NCI-H2081 treated with DMSO at 0.1 percent for 48 hours (cell line): ENCODE results near the gene SPRYD3.
"Not testable (repeated sequence)": the region's sequence is repeated elsewhere in the genome, so short reads cannot be mapped to it uniquely, and the experiment has no call there.

Experiments
- DNase-seq: peaks from one replicate; lab custom pipeline; 2025; lab: John Stamatoyannopoulos, UW

SPRYD3 gene

GRCh38 chr12:53050426-53051057, 28.6 kb downstream of the SPRYD3 start:
- no peak for DNase-seq

GRCh38 chr12:53049571-53050318, 29.4 kb downstream of the SPRYD3 start, which contains the start of gene TNS2:
TNS2 (plus strand) TSS chr12:53050065; CDS start chr12:53050186, 121 bp downstream.
- DNase-seq: no peak

DNA sequence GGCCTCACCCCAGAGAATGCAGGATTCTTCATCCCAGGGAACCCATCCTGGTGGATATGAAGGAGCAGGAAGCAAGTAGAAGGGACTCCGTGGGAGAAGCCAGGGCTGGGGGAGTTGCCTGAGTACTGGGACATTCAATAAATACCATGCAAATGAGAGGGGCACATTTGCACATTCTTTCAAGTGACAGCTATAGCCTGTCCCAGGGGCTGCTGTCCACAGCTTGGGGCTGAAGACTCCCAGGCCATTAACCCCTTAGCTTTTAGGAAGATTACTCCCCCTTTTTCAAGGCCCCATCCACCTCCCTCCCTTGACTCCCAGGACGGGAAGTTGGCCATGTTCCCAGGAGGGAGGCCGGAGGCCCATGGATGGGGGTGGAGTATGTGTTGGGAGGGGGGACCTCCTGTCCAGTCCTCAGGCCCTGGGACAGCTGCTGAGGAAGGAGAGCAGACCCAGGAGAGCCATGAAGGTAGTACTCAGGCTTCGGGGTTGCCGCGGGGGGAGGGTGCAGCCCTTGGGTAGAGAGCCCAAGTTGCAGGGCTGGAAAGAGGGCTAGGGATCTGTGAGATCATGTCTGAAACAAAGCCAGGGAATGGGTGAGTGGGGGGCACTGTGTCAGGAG, 30.3 kb downstream of the SPRYD3 start:
- no peak for DNase-seq

DNA sequence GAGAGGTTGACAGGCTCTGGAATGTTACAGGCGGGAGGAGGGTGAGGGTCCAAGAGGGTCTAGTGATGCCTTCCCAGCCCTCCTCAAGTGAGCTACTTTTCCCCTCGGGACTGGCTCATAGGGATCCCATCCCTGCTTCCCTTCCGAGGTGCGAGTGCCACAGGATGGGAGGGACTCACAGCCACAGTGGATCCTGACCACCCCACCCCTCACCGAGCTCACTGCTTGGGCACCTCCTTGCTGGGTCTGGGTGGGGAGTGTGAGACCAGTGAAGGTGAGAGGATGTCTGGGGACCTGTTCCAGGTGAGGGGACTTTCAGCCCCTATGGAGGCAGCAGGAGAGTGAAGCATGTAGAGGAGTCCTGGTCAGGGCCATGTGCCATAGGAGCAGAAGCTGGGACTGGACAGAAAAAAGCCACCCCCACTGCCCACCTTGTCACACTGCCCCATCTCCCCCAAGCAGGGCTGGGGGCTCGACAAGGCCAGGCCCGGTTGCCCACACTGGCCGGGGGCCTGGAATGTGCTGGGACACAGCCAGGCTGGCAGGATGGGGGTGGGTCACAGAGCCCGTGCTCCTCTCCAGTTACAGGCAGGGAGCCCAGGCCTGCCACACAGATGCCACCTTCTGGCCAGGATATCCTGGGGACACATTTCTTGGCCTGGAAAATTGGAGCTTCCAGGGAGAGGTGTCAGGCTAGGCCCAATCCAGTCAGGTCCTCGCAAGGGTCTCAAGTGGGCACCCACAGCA, 31.0 kb downstream of the SPRYD3 start:
- DNase-seq: no peak

GRCh38 chr12:53047221-53048032, 31.8 kb downstream of the SPRYD3 start:
- no peak for DNase-seq

DNA sequence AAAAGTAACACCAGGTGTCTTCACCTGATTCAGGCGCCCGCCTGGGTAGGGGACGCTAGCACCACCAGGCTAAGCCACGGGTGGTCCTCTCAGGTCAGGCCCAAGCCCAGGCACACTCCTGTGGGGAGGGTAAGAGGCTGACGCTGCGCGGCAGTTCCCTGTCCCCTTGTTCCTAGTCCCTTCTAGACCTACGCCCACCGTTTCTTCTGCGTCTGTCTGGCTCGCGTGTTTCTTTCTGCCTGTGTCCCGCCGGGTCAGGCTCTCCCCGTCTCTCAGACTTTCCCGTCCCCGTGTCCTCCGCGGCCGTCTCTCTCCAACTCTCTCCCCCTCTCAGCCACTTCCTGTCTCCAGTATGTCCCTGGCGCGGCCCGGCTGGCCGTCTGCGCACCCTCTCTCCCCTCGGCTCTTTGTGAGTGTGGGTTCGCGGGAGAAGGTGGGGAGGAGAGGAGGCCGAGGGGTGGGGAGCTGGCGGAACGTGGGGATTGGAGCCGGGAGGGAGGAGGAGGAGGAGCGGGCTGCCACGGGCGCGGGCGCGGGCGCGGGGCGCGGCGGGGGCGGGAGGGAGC, 32.5 kb downstream of the SPRYD3 start:
- DNase-seq: no peak

DNA sequence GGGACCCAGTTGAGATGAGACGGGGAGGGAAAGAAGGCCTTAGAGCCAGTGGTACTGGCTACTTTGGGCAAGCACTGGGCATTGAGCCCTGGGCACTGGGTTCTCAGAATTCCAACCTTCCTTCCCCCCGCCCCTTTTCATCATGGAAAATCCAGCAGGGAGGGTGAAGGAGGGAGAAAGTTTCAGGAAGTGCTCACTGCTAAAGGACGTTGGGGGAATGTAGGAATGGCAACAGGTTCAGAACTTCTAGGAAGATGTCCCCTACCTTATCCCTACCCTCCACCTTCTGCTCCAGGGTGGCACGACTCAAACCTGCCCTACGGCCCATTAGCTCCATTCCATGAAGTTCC, 33.5 kb downstream of the SPRYD3 start:
- no peak for DNase-seq

DNA sequence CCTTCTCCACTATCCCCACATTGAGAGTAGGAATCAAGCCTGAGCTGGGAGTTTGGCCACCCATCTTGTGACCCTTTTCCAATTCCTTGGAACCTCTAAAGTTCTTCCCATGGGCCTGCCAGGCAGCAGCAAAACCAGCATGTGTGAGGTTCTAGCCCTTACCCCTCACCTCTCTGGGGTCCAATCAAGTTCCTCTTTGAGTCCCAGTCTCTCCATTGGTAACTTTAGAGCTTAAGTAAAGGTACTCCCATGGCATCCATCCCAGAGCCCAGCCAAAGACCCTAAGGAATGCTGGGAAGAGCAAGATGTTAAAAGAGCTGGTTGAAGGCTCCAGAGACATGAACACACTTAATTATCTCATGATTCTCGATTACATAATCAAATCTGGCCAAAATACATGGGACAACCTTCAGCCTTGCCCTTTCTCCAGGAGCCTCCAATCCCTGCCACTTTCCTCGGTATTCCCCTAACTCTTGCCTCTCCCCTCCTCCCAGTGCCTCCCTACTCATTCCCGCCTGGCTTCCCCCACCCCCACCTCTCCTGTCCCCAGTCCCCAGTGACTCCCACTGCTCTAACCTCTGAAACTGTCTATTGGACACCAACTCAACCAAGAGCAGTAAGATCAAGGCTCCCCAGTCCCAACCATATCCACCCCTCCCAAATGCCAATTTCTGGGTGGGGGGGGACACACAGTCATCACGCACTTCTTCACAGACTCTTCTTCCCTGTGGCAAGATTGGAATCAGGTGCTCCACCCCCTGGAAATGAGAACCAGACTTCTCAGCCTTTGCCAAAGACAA, 34.1 kb downstream of the SPRYD3 start:
- DNase-seq: no peak

GRCh38 chr12:53044052-53044581, 35.1 kb downstream of the SPRYD3 start:
- no peak for DNase-seq

GRCh38 chr12:53042607-53043454, 36.4 kb downstream of the SPRYD3 start:
- DNase-seq: no peak

DNA sequence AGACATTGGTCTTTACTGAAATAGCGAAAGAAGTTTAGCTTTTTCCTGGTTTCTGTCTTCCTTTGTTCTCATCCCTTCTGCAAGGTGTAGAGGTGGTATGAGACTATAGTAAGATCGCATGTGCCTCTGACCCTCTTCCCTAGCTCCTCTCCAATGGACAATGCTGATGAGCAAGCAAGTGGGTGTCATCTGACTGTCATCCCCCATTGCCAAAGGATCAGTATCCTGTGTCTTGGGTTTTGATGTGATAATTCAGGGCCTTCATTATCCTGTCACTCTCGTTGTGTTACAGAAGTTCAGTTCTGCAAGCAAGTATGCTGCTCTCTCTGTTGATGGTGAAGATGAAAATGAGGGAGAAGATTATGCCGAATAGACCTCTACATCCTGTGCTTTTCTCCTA, 39.3 kb downstream of the SPRYD3 start:
- DNase-seq: no peak

DNA sequence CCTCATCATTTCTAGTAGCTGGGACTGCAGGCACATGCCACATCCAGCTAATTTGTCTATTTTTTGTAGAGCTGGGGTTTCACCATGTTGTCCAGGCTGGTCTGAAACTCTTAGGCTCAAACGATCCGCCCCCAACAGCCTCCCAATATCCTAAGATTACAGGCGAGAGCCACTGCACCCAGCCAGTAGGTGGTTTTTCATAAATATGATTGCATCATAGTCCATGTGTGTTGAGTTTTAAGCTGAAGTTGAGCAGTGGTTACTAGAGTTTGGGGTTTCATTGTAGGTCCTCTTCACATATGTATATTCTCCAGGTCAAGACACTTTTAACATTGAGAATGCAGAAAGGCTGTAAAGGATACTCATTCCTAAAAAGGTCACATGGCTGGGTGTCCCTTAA, 42.4 kb downstream of the SPRYD3 start:
- DNase-seq: no peak

DNA sequence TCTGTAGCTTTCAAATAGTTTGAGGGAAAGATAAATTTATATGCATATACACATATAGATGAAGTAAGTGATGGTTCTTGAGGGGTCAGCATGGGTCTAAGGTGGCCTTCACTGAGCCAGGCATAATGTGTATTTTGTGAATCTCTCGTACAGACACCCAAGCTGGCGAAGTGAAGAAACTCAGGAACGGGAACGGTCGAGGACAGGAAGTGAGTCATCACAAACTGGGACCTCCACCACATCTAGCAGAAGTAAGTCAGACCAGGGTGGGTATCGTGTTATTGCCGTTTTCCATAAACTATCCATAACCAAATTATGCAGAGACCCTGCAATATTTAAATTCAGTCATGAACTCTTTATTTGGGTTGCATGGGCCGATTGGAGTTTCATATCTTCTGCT, 44.7 kb downstream of the SPRYD3 start:
- no peak for DNase-seq

DNA sequence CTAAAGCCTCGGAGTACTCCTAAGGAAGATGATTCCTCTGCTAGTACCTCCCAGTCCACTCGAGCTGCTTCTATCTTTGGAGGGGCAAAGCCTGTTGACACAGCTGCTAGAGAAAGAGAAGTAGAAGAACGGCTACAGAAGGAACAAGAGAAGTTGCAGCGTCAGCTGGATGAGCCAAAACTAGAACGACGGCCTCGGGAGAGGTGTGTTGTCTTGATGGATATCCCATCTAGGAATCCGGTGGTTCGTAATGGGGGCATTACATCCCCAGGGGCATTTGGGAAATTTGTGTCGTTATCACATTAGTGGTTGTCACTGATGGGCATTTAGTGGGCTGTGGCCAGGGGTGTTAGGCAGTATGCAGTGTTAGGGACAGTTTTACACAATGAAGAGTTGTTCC, 45.4 kb downstream of the SPRYD3 start:
- DNase-seq: not testable (repeated sequence)

- no peak for DNase-seq
These were observed 47.6 kb downstream of the SPRYD3 start for GRCh38 chr12:53031616-53032015.

- not testable (repeated sequence) for DNase-seq
These were observed 52.2 kb downstream of the SPRYD3 start for GRCh38 chr12:53027014-53027413.

GRCh38 chr12:53025250-53025649, 53.9 kb downstream of the SPRYD3 start:
- no peak for DNase-seq

DNA sequence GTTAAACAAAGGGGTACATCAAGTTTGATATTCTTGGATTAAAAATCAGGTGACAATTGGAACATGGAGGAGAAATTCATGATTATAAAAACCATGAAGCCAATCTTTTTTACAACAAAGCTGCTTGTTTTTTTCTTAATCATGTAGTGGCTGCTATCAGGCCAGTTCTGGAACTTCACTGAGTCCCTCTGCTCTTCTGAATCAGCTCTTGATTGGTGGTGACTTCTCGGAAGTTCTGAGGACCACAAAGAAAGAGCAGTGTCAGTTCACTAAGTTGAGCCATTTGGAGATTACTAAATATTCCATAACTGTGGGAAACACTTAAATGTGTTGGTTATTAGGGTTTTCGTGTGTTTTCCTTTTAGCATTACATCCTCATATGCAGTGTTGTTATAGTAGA, 64.5 kb downstream of the SPRYD3 start:
- DNase-seq: no peak
